Liver (tissue), 3 donors: Measurements from ENCODE around the gene PNMT.

ENCODE experiments used
- FOXA1 ChIP-seq: IDR thresholded peaks from 2 replicates; pipeline ENCODE4 v1.6.1; 2016; ENCODE audit warnings: antibody characterized with exemption
- FOXA2 ChIP-seq: IDR thresholded peaks from 2 replicates; pipeline ENCODE4 v1.6.1; 2016; ENCODE audit warnings: antibody characterized with exemption
- JUND ChIP-seq, 2 donors: IDR thresholded peaks; 2 replicates each; pipeline ENCODE4 v1.6.1; 2016; ENCODE audit warnings: antibody characterized with exemption in 2 of 2
- NR2F2 ChIP-seq: IDR thresholded peaks from 2 replicates; pipeline ENCODE4 v1.6.1; 2016; ENCODE audit warnings: antibody characterized with exemption
- RAD21 ChIP-seq, 2 donors: IDR thresholded peaks; 2 replicates each; pipeline ENCODE4 v1.6.1; 2016; ENCODE audit warnings: antibody characterized with exemption in 2 of 2, mild to moderate bottlenecking in 2 of 2
- SP1 ChIP-seq: IDR thresholded peaks from 2 replicates; pipeline ENCODE4 v1.6.1; 2018; ENCODE audit warnings: antibody characterized with exemption, mild to moderate bottlenecking
- ZBTB33 ChIP-seq: IDR thresholded peaks from 2 replicates; pipeline ENCODE4 v1.6.1; 2016; ENCODE audit warnings: antibody characterized with exemption
- TF ChIP-seq, protein P1 (sequence below): fragments of 150-350 bp; IDR thresholded peaks from 2 replicates; pipeline ENCODE4 v1.5.1; 2017; ENCODE audit warnings: improper control_type of control experiment, low read depth, low read length; ENCODE audit not compliant: missing input control
- TF ChIP-seq, protein P2 (sequence below): IDR thresholded peaks from 2 replicates; pipeline ENCODE4 v1.6.1; 2016; ENCODE audit warnings: antibody characterized with exemption, mild to moderate bottlenecking
- TF ChIP-seq, protein P3 (sequence below): IDR thresholded peaks from 2 replicates; pipeline ENCODE4 v1.6.1; 2016; ENCODE audit warnings: antibody characterized with exemption
- TF ChIP-seq, protein P4 (sequence below): IDR thresholded peaks from 2 replicates; pipeline ENCODE4 v1.6.1; 2016; ENCODE audit warnings: antibody characterized with exemption
- donor health status: healthy.
- donor health status: healthy.

DNA sequence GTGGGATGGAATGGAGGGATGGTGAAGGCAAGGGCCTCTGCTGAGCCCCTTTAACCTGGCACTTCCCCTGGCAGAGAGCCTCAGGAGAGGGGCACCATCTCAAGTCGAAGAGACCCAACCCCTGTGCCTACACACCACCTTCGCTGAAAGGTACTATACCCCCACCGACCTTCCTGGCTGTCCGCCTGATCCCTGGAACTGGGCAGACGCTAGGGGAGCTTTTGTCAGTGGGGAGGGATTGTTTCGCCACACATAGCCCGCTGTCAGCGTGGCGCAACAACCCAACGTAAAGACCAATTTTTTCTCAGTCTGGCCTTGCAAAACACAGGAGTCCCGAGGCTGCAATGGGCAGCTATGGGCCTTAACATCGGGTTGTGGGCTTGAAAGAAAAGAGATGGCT lies 38.4 kb upstream of the PNMT start:
- no peak for TF ChIP-seq FOXA1
- TF ChIP-seq, protein P1, sequence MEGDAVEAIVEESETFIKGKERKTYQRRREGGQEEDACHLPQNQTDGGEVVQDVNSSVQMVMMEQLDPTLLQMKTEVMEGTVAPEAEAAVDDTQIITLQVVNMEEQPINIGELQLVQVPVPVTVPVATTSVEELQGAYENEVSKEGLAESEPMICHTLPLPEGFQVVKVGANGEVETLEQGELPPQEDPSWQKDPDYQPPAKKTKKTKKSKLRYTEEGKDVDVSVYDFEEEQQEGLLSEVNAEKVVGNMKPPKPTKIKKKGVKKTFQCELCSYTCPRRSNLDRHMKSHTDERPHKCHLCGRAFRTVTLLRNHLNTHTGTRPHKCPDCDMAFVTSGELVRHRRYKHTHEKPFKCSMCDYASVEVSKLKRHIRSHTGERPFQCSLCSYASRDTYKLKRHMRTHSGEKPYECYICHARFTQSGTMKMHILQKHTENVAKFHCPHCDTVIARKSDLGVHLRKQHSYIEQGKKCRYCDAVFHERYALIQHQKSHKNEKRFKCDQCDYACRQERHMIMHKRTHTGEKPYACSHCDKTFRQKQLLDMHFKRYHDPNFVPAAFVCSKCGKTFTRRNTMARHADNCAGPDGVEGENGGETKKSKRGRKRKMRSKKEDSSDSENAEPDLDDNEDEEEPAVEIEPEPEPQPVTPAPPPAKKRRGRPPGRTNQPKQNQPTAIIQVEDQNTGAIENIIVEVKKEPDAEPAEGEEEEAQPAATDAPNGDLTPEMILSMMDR: no peak
- TF ChIP-seq JUND (IDR thresholded peaks at IDR 0.05): no peak
- TF ChIP-seq, protein P2, sequence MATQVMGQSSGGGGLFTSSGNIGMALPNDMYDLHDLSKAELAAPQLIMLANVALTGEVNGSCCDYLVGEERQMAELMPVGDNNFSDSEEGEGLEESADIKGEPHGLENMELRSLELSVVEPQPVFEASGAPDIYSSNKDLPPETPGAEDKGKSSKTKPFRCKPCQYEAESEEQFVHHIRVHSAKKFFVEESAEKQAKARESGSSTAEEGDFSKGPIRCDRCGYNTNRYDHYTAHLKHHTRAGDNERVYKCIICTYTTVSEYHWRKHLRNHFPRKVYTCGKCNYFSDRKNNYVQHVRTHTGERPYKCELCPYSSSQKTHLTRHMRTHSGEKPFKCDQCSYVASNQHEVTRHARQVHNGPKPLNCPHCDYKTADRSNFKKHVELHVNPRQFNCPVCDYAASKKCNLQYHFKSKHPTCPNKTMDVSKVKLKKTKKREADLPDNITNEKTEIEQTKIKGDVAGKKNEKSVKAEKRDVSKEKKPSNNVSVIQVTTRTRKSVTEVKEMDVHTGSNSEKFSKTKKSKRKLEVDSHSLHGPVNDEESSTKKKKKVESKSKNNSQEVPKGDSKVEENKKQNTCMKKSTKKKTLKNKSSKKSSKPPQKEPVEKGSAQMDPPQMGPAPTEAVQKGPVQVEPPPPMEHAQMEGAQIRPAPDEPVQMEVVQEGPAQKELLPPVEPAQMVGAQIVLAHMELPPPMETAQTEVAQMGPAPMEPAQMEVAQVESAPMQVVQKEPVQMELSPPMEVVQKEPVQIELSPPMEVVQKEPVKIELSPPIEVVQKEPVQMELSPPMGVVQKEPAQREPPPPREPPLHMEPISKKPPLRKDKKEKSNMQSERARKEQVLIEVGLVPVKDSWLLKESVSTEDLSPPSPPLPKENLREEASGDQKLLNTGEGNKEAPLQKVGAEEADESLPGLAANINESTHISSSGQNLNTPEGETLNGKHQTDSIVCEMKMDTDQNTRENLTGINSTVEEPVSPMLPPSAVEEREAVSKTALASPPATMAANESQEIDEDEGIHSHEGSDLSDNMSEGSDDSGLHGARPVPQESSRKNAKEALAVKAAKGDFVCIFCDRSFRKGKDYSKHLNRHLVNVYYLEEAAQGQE: no peak
- TF ChIP-seq, protein P3, sequence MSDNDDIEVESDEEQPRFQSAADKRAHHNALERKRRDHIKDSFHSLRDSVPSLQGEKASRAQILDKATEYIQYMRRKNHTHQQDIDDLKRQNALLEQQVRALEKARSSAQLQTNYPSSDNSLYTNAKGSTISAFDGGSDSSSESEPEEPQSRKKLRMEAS: no peak
- TF ChIP-seq SP1: no peak
- no peak for TF ChIP-seq FOXA2
- no peak for TF ChIP-seq NR2F2
- TF ChIP-seq RAD21 (IDR thresholded peaks at IDR 0.05): no peak
- TF ChIP-seq ZBTB33: no peak
- TF ChIP-seq, protein P4, sequence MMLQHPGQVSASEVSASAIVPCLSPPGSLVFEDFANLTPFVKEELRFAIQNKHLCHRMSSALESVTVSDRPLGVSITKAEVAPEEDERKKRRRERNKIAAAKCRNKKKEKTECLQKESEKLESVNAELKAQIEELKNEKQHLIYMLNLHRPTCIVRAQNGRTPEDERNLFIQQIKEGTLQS: no peak
